T-helper 2 cell treated with Interferon-gamma antibody and Interleukin-4, amounts not matched to agents 100 ng/mL and 5 ng/mL, for 36 hours (primary cell): ENCODE results near the gene PLN. TPM values are rescaled to one million over a fixed set of nuclear protein-coding genes. Genes with fewer than 3 reads are reported as not detected.

Experiments
- intact Hi-C: fragments of 100-400 bp; cut with micrococcal nuclease; formaldehyde crosslinking; loops from one replicate; pipeline ENCODE4 v1.15.1; 2023
- total RNA-seq: library from RNA; stranded (reverse); gene quantifications from 2 replicates; pipeline ENCODE4 v1.2.3, GENCODE V29; 2022

Gene PLN
- total RNA-seq, 1 donor from 2014 or later: not detected

DNA sequence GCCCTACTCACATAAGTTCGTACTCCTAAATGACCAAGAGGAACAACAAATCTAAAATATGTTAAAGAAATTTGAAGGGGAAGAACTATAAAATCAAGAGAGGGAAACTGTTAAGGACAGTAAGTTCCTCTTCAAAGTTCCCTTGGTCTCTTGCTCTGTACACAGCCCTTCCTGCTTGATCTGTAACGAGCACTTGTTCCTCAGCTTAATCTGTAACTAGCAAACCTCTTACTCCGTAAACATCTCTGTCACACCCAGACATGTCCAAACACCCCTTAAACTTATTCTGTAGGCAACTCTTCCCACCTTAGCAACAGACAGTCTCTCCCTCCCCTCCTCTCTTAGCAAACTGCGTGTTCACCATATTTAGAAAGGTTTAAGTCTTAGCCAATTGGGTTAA is 29.9 kb downstream of the PLN start:
- intact Hi-C loops: no loop called here

DNA sequence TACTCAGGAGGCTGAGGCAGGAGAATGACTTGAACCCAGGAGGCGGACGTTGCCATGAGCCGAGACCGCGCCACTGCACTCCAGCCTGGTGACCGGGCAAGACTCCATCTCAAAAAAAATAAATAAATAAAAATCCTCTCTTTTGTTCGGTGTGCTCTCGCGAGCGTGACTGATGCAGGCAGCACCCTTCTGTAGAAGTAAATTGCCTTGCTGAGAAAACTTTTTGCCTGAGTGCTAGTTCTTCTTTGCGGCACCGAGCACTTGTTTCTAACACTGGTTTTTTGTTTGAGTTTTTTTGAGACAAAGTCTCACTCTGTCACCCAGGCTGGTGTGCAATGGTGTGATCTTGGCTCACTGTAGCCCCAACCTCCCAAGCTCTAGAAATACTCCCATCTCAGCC is 30.5 kb downstream of the PLN start:
- intact Hi-C loops: no loop called here

DNA sequence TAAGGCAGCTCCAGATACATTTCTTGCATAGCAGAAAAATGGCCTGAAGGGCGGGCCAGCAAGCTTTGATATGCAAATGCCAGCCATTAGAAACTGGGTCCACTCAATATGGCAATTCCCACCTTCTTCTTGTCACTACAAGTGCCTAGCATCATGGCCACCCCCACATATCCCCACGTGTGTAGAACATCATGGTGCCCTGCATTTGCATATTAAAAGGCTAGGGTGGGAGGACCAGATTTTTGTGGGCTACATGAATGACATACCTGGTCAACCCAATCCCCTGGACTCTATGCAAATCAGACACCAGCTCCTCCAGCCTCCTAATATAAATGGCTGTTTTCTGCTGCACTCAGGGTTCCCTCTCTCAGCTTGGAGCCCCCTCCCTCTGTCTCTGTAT is 31.7 kb downstream of the PLN start:
- intact Hi-C loops: no loop called here

DNA sequence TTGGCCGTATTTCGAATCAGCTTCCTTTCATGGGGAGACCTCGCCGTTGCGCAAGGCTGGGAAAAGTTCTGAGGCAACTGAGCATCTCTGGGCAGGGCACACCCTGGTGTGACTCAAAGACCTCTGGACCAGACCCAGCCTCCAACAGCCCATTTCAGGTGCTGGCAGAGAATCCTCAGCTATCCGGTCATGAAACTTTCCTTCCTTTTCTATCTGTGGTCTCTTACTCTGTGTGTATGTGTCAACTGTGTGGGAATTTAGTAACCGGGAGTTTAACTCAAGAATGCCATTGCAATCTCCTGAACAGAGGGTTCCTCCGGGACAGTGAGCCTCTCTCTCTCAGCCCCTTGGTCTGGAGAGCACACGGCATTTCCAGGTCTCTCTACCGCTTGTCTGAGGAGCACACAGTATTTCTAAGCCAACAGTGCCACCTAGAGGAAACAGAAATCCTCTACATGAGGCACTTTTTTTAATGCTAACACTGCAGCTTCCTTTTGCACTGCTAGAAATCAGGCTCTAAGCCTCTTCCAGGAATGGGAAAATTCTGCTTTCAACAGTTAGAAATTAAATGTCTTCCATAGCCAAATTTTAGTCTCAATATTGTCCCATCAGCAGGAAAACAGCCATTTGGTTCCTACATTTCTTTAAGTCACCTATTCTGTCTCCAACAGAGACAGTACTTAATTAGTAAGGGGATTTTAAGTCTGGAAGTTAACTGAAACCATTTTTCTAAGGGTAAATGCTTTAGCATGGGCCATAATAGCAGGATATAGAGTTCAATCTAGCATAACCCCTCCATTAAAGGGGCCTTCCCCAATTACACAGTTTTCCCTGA is 32.7 kb downstream of the PLN start:
- intact Hi-C loops: no loop called here

DNA sequence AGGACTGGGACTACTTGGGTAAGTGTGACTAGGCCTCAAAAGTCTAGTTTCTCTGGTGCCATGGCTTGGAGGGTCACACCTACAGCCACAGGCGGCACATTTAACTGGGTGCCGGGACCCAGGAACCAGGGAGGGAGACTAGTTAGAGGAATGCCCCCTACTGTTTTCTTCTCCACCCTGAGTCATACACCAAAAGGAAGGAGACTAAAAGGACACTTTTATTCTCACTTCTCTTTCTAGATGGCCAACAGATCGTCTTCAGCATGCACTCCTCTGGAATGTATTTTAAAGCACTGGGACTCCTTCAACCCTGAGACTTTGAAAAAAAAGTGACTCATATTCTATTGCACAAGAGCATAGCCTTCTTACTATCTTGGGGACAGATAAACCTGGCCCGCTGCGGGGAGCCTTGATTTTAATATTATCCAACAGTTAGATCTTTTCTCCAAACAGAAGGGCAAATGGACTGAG is 33.4 kb downstream of the PLN start:
- intact Hi-C loops: no loop called here

DNA sequence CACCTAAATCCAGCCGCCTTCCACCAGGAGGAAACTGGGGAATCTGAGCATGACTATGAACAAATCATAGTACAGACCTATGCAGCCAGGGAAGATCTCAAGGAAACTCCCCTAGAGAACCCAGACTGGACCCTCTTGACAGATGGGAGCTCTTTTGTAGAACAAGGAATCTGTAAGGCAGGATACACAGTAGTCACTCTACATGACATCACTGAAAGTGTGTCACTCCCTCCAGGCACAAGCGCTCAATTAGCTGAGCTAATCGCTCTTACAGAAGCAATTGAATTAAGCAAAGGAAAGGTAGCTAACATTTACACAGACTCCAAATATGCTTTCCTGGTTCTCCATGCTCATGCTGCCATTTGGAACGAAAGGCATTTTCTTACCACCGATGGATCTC is 36.8 kb downstream of the PLN start:
- intact Hi-C loops: no loop called here

DNA sequence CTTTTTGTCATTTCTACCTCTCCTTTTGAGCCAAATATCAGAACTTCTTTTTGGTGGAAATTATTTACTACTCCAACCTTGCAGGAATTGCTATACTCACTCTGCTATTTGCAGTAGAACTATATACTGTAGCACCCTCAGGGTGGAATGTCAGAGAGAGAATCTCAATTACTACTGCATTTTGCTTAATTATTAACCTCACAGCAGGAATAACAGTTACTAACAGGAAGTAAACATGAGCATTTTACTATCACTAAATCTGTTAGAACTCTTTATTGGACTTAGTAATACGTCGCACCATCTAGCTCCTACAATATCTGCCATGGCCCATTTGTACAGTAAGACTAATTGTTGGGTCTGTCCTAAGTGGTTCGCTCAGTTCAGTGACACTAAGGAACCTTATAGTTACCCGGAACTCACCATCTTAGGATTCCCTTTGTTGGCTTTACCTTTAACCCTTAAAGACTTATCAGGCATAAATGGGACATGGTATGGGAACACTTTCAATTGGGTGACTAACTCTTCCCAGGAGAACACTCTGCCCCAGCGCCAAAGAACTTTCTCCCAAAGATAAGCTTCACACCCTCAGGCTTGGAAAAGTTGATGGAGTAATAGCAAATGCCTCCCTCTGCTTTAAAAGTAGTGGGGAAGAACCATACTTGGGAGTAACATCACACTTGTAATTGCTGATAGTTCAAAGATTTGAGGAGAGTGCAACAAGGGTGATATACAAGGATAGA is 38.8 kb downstream of the PLN start:
- intact Hi-C loops: no loop called here

DNA sequence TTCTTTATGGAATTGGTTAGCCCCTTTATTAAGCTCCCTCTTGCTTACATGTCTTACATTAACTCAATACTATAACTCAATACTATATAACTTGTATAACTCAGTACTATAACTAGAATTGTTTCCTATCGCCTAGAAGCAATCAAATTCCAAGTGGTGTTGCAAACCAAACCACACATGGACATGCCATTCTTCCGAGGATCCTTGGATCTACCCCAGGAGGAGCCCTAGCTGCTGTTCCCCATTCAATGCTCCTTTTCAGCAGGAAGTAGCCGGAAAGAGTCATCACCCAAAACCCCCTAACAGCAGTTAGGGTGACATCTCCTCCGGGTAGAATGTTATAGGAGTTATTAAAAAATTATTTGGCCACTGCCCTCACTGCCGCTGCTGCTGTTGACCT is 40.5 kb downstream of the PLN start:
- intact Hi-C loops: no loop called here

DNA sequence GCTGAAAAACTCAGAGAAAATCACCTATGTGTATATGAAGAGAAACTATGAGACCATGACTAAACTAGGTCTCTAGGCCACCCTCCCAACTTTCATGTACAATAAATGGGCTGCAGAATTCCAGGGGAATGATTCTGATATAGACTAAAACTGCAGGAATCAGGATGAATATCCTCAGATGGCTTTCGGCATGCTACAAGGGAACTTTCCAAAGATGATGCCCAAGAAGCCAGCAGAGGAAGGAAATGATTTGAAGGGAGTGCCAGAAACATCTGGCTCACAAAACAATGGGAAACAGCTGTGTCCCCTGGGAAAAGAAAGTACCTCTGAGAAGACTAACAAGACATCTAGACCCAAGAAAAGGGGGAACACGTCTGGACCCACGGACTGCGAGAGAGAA is 41.1 kb downstream of the PLN start:
- intact Hi-C loops: no loop called here

DNA sequence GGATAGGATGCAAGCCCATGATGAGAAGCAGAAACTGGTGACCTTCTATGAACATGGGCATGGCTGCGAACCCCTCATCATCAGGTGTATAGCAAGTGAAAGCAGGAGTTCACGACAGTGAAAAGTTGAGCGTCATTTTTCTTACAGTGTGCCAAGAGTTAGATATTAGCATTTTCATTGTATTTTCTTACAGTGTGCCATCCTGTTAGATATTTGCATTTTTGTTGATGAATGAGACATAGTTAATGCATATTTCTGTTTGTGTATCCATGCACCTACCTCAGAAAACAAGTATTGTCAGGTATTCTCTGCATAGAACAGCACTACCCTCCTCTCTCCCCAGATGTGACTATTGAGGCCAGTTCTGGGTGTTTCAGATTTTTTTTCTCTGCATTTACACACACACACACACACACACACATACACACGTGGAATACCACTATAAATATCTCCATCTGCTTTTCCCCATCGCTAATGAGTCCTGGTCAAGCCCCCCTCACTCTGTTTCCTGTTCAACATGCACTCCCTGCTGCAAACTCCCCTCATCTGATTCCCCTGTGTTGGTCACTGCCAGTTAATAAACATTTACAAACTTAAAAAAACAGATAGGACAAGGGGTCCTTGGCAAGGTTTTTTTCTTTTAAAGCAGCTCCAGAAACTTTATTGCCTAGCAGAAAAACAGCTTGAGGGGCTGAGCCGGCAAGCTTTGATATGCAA is 41.7 kb downstream of the PLN start:
- intact Hi-C loops: no loop called here

DNA sequence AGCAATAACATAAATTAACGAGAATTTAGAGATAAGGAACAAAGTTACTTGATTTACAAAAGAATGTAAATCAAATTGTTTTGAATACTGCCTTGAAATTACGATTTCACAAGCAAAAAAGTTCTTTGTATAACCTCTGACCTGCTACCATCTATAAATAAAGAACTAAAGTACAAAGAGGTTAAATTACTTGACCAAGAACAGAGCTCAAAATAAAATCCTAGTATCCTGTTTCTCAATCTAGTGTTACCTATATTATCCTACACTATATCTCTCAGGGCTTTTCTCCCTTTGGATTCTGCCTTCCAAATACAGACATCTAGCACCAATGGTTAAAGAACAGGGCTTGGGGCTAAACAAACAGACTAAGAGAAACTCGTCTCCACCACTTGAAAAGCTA is 43.8 kb downstream of the PLN start:
- intact Hi-C loops: no loop called here

DNA sequence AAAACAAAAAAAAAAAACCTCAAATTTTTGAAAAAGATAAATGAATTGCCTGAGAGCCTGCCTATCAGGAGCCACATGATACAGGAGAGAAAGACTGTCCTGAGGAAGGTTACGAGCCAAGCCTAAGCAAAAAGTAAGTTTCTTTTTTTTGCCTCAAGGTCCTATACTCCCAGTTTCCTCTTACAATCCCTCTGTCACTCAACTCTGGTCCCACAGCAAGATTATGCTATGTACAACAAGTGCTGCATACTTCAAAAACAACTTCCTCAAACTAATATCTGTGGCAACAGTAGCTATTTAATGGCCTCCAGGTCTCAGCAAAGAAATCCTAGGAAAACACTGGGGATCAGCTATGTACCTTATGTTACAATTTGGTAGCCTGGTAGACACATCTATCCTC is 46.8 kb downstream of the PLN start:
- intact Hi-C loops: no loop called here

DNA sequence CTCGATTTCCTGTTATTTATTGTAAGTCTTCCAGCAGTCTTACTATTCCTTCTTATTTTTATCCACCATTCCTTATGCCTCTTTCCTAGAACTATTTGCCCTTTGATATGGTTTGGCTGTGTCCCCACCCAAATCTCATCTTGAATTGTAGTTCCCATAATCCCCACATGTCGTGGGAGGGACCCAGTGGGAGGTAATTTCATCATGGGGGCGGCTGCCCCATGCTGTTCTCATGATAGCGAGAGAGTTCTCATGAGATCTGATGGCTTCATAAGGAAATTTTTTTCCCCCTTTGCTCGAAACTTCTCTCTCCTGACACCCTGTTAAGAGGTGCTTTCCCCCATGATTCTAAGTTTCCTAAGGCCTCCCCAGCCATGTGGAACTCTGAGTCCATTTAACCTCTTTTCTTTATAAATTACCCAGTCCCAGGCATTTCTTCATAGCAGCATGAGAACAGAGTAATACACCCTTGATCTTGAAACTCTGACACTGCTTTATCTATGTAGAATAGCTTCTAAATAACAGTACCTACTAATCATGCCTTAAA is 48.8 kb downstream of the PLN start:
- intact Hi-C loops: no loop called here

DNA sequence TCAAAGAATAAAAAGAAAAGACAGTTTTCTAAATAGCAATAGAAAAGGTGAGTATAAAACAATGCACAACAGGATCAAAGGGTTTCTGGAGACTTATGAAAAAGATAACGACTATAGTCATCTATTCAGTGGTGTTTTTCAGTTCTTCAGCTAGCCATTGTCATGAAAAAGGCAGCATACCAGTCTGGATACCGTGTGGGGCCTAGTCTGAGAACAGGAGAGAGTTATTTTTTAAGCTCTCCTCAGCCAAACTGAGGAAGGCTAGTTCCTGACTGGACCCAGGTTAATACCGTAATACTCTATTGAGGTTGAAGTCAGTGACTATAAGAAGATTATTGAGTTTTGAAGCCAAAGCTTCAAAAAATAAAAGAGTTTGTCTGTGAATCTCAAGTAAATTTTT is 49.5 kb downstream of the PLN start:
- intact Hi-C loops: no loop called here

DNA sequence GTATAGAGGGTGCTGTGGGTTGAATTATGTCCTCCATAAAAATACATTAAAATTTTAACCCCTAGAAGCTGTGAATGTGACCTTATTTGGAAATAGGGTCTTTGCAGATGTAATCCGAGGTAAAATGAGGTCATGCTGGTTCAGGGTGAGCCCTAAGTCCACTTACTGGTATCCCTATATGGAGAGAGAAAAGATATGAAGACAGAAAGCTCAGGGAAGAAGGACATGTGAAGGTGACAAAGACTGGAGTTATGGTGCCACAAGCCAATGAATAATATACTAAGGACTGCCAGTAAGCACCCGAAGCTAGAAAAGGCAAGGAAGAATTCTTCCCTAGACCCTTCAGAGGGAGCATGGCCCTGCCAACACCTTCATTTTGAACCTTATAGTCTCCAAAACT is 50.2 kb downstream of the PLN start:
- intact Hi-C loops: no loop called here

DNA sequence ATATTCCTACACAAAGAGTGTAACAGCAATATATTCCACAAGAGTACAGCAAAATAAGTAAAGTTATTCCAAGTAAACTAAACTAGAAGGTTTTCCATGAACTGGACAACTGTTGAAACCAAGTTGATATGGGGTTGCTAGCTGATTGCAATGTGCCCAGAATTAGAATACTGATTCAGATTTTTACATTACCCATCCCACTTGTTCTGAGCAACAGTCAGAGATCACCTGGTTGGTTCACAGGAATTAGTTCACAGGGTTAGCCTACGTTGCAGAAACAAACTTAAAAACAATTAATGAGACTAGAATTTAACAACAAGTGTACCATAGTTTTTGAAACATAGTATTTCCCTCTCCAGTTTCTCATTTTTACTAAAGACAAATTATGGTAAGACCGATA is 54.2 kb downstream of the PLN start:
- intact Hi-C loops: no loop called here

DNA sequence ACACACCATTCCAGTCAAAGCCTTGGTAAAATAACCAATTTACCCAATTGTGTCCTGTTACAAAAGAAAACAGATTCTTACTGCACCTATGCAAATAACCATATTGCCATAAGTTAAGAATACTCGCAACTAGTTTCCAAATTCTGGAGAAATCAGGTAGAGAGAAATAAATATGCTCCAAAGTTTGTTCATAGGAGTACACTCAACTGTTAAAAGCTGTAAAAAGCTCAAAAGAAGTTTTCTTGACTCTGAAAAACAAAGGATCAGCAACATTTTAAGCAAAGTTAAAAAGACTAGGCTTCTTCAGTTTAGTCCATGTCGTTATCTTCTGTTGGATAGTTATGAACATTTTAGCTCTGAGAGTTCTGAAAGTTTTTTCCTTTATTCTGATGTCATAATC is 55.3 kb downstream of the PLN start:
- intact Hi-C loops: no loop called here

DNA sequence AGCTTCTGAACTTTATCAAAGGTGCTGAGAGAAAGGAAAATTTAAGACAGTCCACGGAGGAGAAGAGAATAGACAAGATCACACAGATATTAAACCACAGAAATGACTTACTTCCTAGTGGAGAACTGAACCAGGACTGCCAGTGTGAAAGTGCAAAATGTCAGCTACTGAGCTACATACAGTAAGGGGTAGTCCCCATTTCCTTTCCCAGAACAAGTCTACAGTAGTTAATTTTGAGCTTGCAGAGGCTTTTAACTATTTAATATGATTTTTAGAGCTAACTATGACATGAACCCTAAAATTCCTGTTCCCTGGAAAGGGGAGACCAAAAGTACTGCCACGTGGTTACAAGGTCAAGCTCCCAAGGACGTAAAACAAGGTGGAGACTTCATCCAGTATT is 58.2 kb downstream of the PLN start:
- intact Hi-C loops: no loop called here

DNA sequence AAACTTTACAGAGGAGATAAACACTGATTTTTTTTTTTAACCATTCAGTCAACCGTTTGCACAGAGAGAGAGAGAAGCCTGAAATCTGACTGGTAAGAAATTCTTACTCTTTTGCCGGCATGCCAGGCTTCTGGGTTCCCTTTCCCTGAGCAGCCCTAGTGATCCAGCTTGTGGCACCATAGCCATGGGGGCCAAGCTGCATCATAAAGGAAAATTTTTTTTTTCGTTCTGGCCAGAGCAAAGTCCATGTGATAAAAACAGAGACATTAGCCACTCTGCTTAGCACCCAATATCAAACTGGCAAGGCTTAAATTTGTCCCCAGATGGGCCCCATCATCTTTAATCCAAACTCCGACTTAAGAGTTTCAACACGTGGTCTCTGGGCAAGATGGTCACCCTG is 58.8 kb downstream of the PLN start:
- intact Hi-C loops: no loop called here
